Trophoblast cell (in vitro differentiated cells and primary cell): Measurements from ENCODE around the gene ALPI.

Source experiments
- DNase-seq, 2 donors: peaks; one replicate each; pipeline ENCODE4 v3.0.0-alpha.2; 2016
- H2AFZ ChIP-seq: 2 replicates; pipeline ENCODE4 v1.6.1; 2013; ENCODE audit warnings: low read length, moderate library complexity, mild to moderate bottlenecking; ENCODE audit not compliant: insufficient read depth, poor library complexity
- H2AK5ac ChIP-seq: 2 replicates; pipeline ENCODE4 v1.6.1; 2013; ENCODE audit warnings: mild to moderate bottlenecking, low read length
- H2BK120ac ChIP-seq: 2 replicates; pipeline ENCODE4 v1.6.1; 2013; ENCODE audit warnings: low read length, mild to moderate bottlenecking, moderate library complexity; ENCODE audit not compliant: insufficient read depth, poor library complexity
- H2BK12ac ChIP-seq: 2 replicates; pipeline ENCODE4 v1.6.1; 2013; ENCODE audit warnings: mild to moderate bottlenecking, low read length, moderate library complexity
- H2BK5ac ChIP-seq: 2 replicates; pipeline ENCODE4 v1.6.1; 2013; ENCODE audit warnings: low read length, low read depth, moderate library complexity, mild to moderate bottlenecking; ENCODE audit not compliant: poor library complexity
- H3K14ac ChIP-seq: 2 replicates; pipeline ENCODE4 v1.6.1; 2013; ENCODE audit warnings: mild to moderate bottlenecking, low read length
- H3K18ac ChIP-seq: 2 replicates; pipeline ENCODE4 v1.6.1; 2013; ENCODE audit warnings: mild to moderate bottlenecking, low read length
- H3K23ac ChIP-seq: 2 replicates; pipeline ENCODE4 v1.6.1; 2013; ENCODE audit warnings: low read length
- H3K27ac ChIP-seq: 2 replicates; pipeline ENCODE4 v1.5.1; 2013; ENCODE audit warnings: low read depth, mild to moderate bottlenecking, inconsistent platforms, low read length, moderate library complexity
- H3K27me3 ChIP-seq: 2 replicates; pipeline ENCODE4 v1.6.1; 2013; ENCODE audit warnings: inconsistent platforms, mild to moderate bottlenecking, low read length, moderate library complexity; ENCODE audit not compliant: insufficient read depth
- H3K36me3 ChIP-seq, 2 experiments: 1 replicate in 1 of 2; 2 replicates in 1 of 2; pipeline ENCODE4 v1.6.1; 2013; ENCODE audit warnings: low read length in 2 of 2, mild to moderate bottlenecking in 2 of 2, moderate library complexity in 1 of 2; ENCODE audit not compliant: insufficient read depth in 2 of 2, control insufficient read depth in 1 of 2
- H3K4ac ChIP-seq: 2 replicates; pipeline ENCODE4 v1.6.1; 2013; ENCODE audit warnings: low read depth, mild to moderate bottlenecking, low read length, moderate library complexity
- H3K4me1 ChIP-seq, 2 experiments: 1 replicate in 1 of 2; 2 replicates in 1 of 2; pipeline ENCODE4 v1.6.1; 2013; ENCODE audit warnings: low read length in 2 of 2, mild to moderate bottlenecking in 2 of 2, moderate library complexity in 1 of 2; ENCODE audit not compliant: insufficient read depth in 2 of 2, control insufficient read depth in 1 of 2
- H3K4me2 ChIP-seq: 2 replicates; pipeline ENCODE4 v1.6.1; 2013; ENCODE audit warnings: inconsistent platforms, mild to moderate bottlenecking, low read length, moderate library complexity
- H3K4me3 ChIP-seq: 2 replicates; pipeline ENCODE4 v1.5.1; 2013; ENCODE audit warnings: mild to moderate bottlenecking, low read depth, low read length, inconsistent platforms
- H3K79me1 ChIP-seq: one replicate; pipeline ENCODE4 v1.6.1; 2013; ENCODE audit warnings: low read length
- H3K79me2 ChIP-seq: 2 replicates; pipeline ENCODE4 v1.6.1; 2013; ENCODE audit warnings: low read length, mild to moderate bottlenecking; ENCODE audit not compliant: control insufficient read depth, insufficient read depth, poor library complexity
- H3K9ac ChIP-seq: 2 replicates; pipeline ENCODE4 v1.6.1; 2013; ENCODE audit warnings: mild to moderate bottlenecking, low read length
- H3K9me3 ChIP-seq: 2 replicates; pipeline ENCODE4 v1.6.1; 2013; ENCODE audit warnings: low read depth, mild to moderate bottlenecking, control low read depth, inconsistent platforms, low read length; ENCODE audit not compliant: insufficient read depth
- H4K12ac ChIP-seq: 2 replicates; pipeline ENCODE4 v1.6.1; 2013; ENCODE audit warnings: low read depth, mild to moderate bottlenecking, low read length, moderate library complexity
- H4K8ac ChIP-seq: 2 replicates; pipeline ENCODE4 v1.6.1; 2013; ENCODE audit warnings: low read depth, mild to moderate bottlenecking, low read length, moderate library complexity
- H4K91ac ChIP-seq: one replicate; pipeline ENCODE4 v1.6.1; 2013; ENCODE audit warnings: low read depth, mild to moderate bottlenecking, low read length, moderate library complexity
- WGBS: extraction: QIAGEN DNeasy Blood & Tissue Kit; methylation state at CpG from one replicate; pipeline ENCODE4 v1.1.7; 2013; ENCODE audit warnings: missing lambda C conversion rate; ENCODE audit not compliant: insufficient read length, insufficient coverage; ENCODE audit errors: extremely low coverage; 5-methylcytosine and 5-hydroxymethylcytosine counted together

Gene ALPI

GRCh38 chr2:232459419-232460035, 3.6 kb downstream of the ALPI start:
- H3K27ac ChIP-seq = no peak overlapping the region
- H3K4me3 ChIP-seq = no peak overlapping the region
- no peaks in the 10 kb centered on the region for H3K4me1 ChIP-seq
- no peak overlapping the region for H2AK5ac ChIP-seq
- no peaks in the 10 kb centered on the region for H3K27me3 ChIP-seq
- peaks cover 6% of the 10 kb centered on the region for H3K9me3 ChIP-seq
- H2BK120ac ChIP-seq = no peak overlapping the region
- H4K8ac ChIP-seq = no peak overlapping the region
- no peaks in the 10 kb centered on the region for H3K79me2 ChIP-seq
- H3K4ac ChIP-seq = no peak overlapping the region
- no peak overlapping the region for H3K4me2 ChIP-seq
- DNase-seq = no peak
- no peak overlapping the region for H2AFZ ChIP-seq
- H4K12ac ChIP-seq = no peak overlapping the region
- H3K79me1 ChIP-seq = no peaks in the 10 kb centered on the region
- no peak overlapping the region for H2BK12ac ChIP-seq
- H3K18ac ChIP-seq = no peak overlapping the region
- no peak overlapping the region for H2BK5ac ChIP-seq
- H4K91ac ChIP-seq = no peak overlapping the region
- no peaks in the 10 kb centered on the region for H3K36me3 ChIP-seq
- WGBS = no CpG with 5 or more reads among the region's 11 CpGs
- no peak overlapping the region for H3K14ac ChIP-seq
- H3K23ac ChIP-seq = no peak overlapping the region
- no peak overlapping the region for H3K9ac ChIP-seq

DNA sequence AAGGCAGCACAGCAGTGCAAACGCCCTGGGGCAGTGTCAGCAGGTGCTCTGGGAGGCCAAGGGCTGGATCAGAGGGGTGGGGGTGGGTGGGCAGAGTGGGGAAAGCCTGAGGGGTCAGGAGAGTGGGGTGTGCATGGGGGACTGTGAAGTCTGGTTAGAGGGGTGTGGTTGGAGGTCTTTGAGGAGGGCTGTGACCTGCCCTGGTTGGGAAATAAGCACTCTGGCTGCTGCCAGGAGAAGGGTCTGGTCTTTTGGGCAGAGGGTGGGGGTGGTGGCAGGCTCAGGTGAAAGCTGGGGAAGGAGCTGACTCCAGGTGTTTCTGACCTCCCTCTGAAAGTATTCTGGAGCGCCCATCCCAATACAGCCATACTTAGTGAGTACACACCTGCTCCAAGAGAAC, 4.2 kb downstream of the ALPI start:
- H3K23ac ChIP-seq = no peak overlapping the region
- H2AK5ac ChIP-seq = no peak overlapping the region
- no peak overlapping the region for H3K4me2 ChIP-seq
- no peak overlapping the region for H3K9ac ChIP-seq
- no peak overlapping the region for H2BK120ac ChIP-seq
- H3K27me3 ChIP-seq = no peaks in the 10 kb centered on the region
- H3K27ac ChIP-seq = no peak overlapping the region
- no peaks in the 10 kb centered on the region for H3K79me2 ChIP-seq
- H2AFZ ChIP-seq = no peak overlapping the region
- H3K4me3 ChIP-seq = no peak overlapping the region
- H3K9me3 ChIP-seq = peaks cover 6% of the 10 kb centered on the region
- H4K12ac ChIP-seq = no peak overlapping the region
- H2BK5ac ChIP-seq = no peak overlapping the region
- no peaks in the 10 kb centered on the region for H3K79me1 ChIP-seq
- H4K8ac ChIP-seq = no peak overlapping the region
- H3K36me3 ChIP-seq = no peaks in the 10 kb centered on the region
- H3K14ac ChIP-seq = no peak overlapping the region
- no peak overlapping the region for H4K91ac ChIP-seq
- no peaks in the 10 kb centered on the region for H3K4me1 ChIP-seq
- H3K4ac ChIP-seq = no peak overlapping the region
- no peak overlapping the region for H3K18ac ChIP-seq
- no CpG with 5 or more reads among the region's 2 CpGs for WGBS
- H2BK12ac ChIP-seq = no peak overlapping the region
- no peak for DNase-seq

DNA sequence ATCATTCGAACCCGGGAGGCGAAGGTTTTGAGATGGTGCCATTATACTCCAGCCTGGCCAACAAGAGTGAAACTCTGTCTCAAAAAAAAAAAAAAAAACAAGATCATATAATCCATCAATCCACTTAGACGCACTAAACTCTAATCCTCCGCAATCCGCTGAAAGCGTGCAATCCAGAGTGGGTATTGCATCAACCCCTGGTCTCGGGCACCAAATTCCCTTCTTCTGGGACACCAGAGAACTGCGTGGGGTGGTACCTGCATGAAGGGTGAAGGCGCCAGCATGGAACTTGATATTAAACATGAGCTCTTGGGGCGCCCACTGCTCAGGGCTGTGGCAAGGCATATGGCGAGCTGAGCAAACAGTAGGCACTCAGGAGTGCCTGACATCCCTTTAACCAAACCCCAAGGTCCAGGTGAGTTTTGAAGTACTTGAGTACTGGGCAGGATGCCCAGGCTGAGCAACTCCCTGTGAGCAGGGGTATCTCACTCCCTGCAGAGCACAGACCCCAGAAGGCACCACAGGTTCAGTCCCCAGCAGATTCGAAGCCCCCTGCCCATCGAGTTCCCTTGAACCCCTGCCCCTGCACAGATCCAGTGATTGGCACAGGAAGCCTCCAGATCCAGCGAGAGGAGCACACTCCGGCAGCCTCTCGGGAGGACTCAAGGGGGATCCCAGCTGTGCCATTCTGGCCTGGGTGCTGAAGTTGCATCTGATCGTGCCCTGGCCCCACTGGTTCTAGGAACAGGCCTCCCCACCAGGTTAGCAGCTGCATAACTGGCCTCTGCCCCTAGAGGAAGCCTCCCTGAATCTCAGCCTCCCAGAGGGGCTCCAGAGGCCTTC, 8.0 kb downstream of the ALPI start:
- no peak overlapping the region for H2BK120ac ChIP-seq
- no peak overlapping the region for H3K27ac ChIP-seq
- no peak overlapping the region for H3K23ac ChIP-seq
- no peak overlapping the region for H4K91ac ChIP-seq
- H3K9me3 ChIP-seq = peaks cover 3% of the 10 kb centered on the region
- H3K36me3 ChIP-seq = no peaks in the 10 kb centered on the region
- H3K14ac ChIP-seq = no peak overlapping the region
- H3K79me2 ChIP-seq = no peaks in the 10 kb centered on the region
- no peak overlapping the region for H3K4me2 ChIP-seq
- H3K4me1 ChIP-seq = no peaks in the 10 kb centered on the region
- H3K4ac ChIP-seq = no peak overlapping the region
- no peak overlapping the region for H4K12ac ChIP-seq
- H3K27me3 ChIP-seq = no peaks in the 10 kb centered on the region
- H3K18ac ChIP-seq = no peak overlapping the region
- H3K9ac ChIP-seq = no peak overlapping the region
- no peak overlapping the region for H2BK5ac ChIP-seq
- no peak overlapping the region for H2BK12ac ChIP-seq
- DNase-seq = no peak
- H3K79me1 ChIP-seq = no peaks in the 10 kb centered on the region
- no peak overlapping the region for H2AFZ ChIP-seq
- H4K8ac ChIP-seq = no peak overlapping the region
- no peak overlapping the region for H3K4me3 ChIP-seq
- no peak overlapping the region for H2AK5ac ChIP-seq
- 100% methylated on average over 2 of the region's 18 CpGs for WGBS

GRCh38 chr2:232464544-232464885, 8.6 kb downstream of the ALPI start:
- H2BK120ac ChIP-seq = no peak overlapping the region
- no peak overlapping the region for H3K14ac ChIP-seq
- H2BK5ac ChIP-seq = no peak overlapping the region
- no peak for DNase-seq
- H3K9me3 ChIP-seq = peaks cover 3% of the 10 kb centered on the region
- H3K27ac ChIP-seq = no peak overlapping the region
- H3K23ac ChIP-seq = no peak overlapping the region
- no peak overlapping the region for H2AFZ ChIP-seq
- H2BK12ac ChIP-seq = no peak overlapping the region
- no peak overlapping the region for H4K91ac ChIP-seq
- no peak overlapping the region for H2AK5ac ChIP-seq
- H3K9ac ChIP-seq = no peak overlapping the region
- no peak overlapping the region for H3K4me2 ChIP-seq
- H3K36me3 ChIP-seq = no peaks in the 10 kb centered on the region
- no peaks in the 10 kb centered on the region for H3K79me2 ChIP-seq
- no peak overlapping the region for H3K4ac ChIP-seq
- H4K12ac ChIP-seq = no peak overlapping the region
- H3K4me1 ChIP-seq = no peaks in the 10 kb centered on the region
- no peaks in the 10 kb centered on the region for H3K27me3 ChIP-seq
- no peak overlapping the region for H3K18ac ChIP-seq
- H4K8ac ChIP-seq = no peak overlapping the region
- no peaks in the 10 kb centered on the region for H3K79me1 ChIP-seq
- H3K4me3 ChIP-seq = no peak overlapping the region
- WGBS = no CpG with 5 or more reads among the region's 3 CpGs
